Measurements from ENCODE around the gene SBK1. TPM values are rescaled to one million over a fixed set of nuclear protein-coding genes. Genes with fewer than 3 reads are reported as not detected.
"Not testable (repeated sequence)": the region's sequence is repeated elsewhere in the genome, so short reads cannot be mapped to it uniquely, and the experiment has no call there.

The SBK1 gene
- total RNA-seq, 1 donor from 2014 or later, result 0.80 TPM

GRCh38 chr16:28317040-28317880, 24.9 kb downstream of the SBK1 start:
- H3K4me3 Mint-ChIP-seq, result no peak overlapping the region
- H3K36me3 Mint-ChIP-seq (ENCODE audit: low read depth), result no peaks in the 10 kb centered on the region
- peaks cover 6% of the 10 kb centered on the region for H3K4me1 Mint-ChIP-seq (ENCODE audit: low read depth)
- peak overlapping the region; percentile 18 for H3K27ac Mint-ChIP-seq
- DNase-seq (ENCODE audit: low spot score), result peak; percentile 50
- no peaks in the 10 kb centered on the region for H3K27me3 Mint-ChIP-seq (ENCODE audit: insufficient read depth)
- H3K9me3 Mint-ChIP-seq, result no peaks in the 10 kb centered on the region
- intact Hi-C loops (cut with micrococcal nuclease), result loop anchor here (1.0 kb wide), 2 partner anchors 40 to 181 kb away; no protein-coding TSS in a partner anchor

DNA sequence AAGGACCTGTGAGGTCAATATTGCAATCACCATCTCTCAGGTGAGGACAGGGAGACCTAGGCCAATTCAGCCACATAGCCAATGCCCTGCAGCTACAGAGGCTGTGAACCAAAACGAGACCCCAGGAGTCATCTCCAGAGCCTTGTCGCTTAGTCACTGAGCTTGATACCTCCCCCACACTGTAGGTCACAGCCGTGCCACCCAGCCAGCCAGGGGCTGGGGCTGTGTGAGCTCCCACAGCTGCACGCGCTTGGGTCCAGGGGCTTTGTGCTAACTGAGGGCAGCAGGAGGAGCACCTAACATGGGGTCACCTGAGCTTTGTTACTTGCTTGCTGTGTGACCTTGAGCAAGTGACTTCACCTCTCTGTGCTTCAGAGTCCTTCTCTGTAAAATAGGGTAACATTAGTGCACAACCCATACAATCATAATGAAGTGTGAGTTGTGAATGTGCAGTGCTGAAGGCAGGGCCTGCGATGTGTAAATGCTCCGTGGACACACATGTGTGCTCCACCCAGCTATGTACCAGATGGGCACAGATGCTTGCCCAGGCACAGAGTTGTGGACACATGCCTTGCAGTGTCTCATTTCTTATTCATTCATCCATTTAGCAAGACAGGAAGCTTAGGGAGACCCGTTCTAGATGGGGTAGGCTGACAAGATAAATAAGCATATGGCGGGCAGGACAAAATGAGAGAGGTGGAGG, 25.9 kb downstream of the SBK1 start:
- Mint-ChIP-seq H3K4me3 (no peak overlapping the region), H3K36me3 (ENCODE audit: low read depth) (no peaks in the 10 kb centered on the region), H3K4me1 (ENCODE audit: low read depth) (peaks cover 6% of the 10 kb centered on the region), H3K27ac (no peak overlapping the region), H3K27me3 (ENCODE audit: insufficient read depth) (no peaks in the 10 kb centered on the region), H3K9me3 (no peaks in the 10 kb centered on the region)
- intact Hi-C loops (cut with micrococcal nuclease), result no loop called here
- no peak for DNase-seq (ENCODE audit: low spot score)

GRCh38 chr16:28319476-28320022, 27.2 kb downstream of the SBK1 start:
- no peak overlapping the region for H3K4me3 Mint-ChIP-seq
- DNase-seq (ENCODE audit: low spot score), result no peak
- no peaks in the 10 kb centered on the region for H3K36me3 Mint-ChIP-seq (ENCODE audit: low read depth)
- H3K4me1 Mint-ChIP-seq (ENCODE audit: low read depth), result peaks cover 6% of the 10 kb centered on the region
- intact Hi-C loops (cut with micrococcal nuclease), result no loop called here
- H3K27ac Mint-ChIP-seq, result no peak overlapping the region
- H3K9me3 Mint-ChIP-seq, result no peaks in the 10 kb centered on the region
- no peaks in the 10 kb centered on the region for H3K27me3 Mint-ChIP-seq (ENCODE audit: insufficient read depth)

GRCh38 chr16:28320023-28320561, 27.8 kb downstream of the SBK1 start:
- intact Hi-C loops (cut with micrococcal nuclease), result no loop called here
- no peak overlapping the region for H3K4me3 Mint-ChIP-seq
- H3K9me3 Mint-ChIP-seq, result no peaks in the 10 kb centered on the region
- H3K27me3 Mint-ChIP-seq (ENCODE audit: insufficient read depth), result no peaks in the 10 kb centered on the region
- no peaks in the 10 kb centered on the region for H3K36me3 Mint-ChIP-seq (ENCODE audit: low read depth)
- no peak overlapping the region for H3K27ac Mint-ChIP-seq
- H3K4me1 Mint-ChIP-seq (ENCODE audit: low read depth), result peaks cover 6% of the 10 kb centered on the region
- DNase-seq (ENCODE audit: low spot score), result no peak

DNA sequence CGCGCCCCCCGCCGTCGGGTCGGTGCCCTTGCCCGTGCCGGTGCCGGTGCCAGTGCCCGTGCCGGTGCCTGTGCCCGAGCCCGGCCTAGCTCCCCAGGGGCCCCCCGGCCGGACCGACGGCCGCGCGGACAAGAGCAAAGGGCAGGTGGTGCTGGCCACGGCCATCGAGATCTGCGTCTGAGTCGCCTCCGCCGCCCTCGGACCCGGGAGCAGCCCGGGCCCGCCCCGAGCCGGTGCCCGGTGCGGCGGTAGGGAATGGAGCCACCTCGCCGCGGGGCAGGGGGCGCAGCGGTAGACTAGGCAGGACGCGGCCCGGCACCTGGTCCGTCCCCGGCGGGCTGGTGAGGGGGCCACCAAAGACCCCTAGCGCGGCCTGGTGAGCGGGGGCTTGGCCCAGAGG, 28.4 kb downstream of the SBK1 start:
- intact Hi-C loops (cut with micrococcal nuclease), result no loop called here
- H3K4me3 Mint-ChIP-seq, result no peak overlapping the region
- no peaks in the 10 kb centered on the region for H3K9me3 Mint-ChIP-seq
- peaks cover 6% of the 10 kb centered on the region for H3K4me1 Mint-ChIP-seq (ENCODE audit: low read depth)
- H3K27me3 Mint-ChIP-seq (ENCODE audit: insufficient read depth), result no peaks in the 10 kb centered on the region
- no peak overlapping the region for H3K27ac Mint-ChIP-seq
- DNase-seq (ENCODE audit: low spot score), result no peak
- H3K36me3 Mint-ChIP-seq (ENCODE audit: low read depth), result no peaks in the 10 kb centered on the region

GRCh38 chr16:28321700-28322411, 29.5 kb downstream of the SBK1 start:
- peak; percentile 25 for DNase-seq (ENCODE audit: low spot score)
- Mint-ChIP-seq H3K27me3 (ENCODE audit: insufficient read depth) (no peaks in the 10 kb centered on the region), H3K9me3 (no peaks in the 10 kb centered on the region), H3K4me1 (ENCODE audit: low read depth) (peaks cover 6% of the 10 kb centered on the region), H3K4me3 (no peak overlapping the region), H3K36me3 (ENCODE audit: low read depth) (no peaks in the 10 kb centered on the region), H3K27ac (no peak overlapping the region)
- intact Hi-C loops (cut with micrococcal nuclease), result no loop called here

GRCh38 chr16:28324235-28324886, 32.0 kb downstream of the SBK1 start:
- intact Hi-C loops (cut with micrococcal nuclease), result no loop called here
- H3K27ac Mint-ChIP-seq, result no peak overlapping the region
- H3K27me3 Mint-ChIP-seq (ENCODE audit: insufficient read depth), result no peaks in the 10 kb centered on the region
- H3K9me3 Mint-ChIP-seq, result no peaks in the 10 kb centered on the region
- no peak for DNase-seq (ENCODE audit: low spot score)
- peaks cover 7% of the 10 kb centered on the region for H3K4me1 Mint-ChIP-seq (ENCODE audit: low read depth)
- H3K4me3 Mint-ChIP-seq, result no peak overlapping the region
- H3K36me3 Mint-ChIP-seq (ENCODE audit: low read depth), result no peaks in the 10 kb centered on the region

DNA sequence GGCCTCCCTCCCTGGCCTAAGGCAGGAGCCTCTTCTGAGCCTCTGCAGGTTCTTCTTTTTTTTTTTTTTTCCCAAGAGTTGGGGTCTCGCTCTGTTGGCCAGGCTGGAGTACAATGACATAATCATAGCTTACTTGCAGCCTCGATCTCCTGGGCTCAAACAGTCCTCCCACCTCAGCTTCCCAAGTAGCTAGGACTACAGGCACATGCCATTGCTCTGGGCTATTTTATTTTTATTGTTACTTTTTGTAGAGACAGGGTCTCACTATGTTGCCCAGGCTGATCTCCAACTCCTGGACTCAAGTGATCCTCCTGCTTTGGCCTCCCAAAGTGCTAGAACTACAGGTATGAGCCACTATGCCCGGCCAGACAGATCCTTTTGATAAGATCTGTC, 32.6 kb downstream of the SBK1 start:
- intact Hi-C loops (cut with micrococcal nuclease), result no loop called here
- Mint-ChIP-seq H3K36me3 (ENCODE audit: low read depth) (no peaks in the 10 kb centered on the region), H3K27me3 (ENCODE audit: insufficient read depth) (no peaks in the 10 kb centered on the region), H3K9me3 (no peaks in the 10 kb centered on the region), H3K27ac (no peak overlapping the region), H3K4me1 (ENCODE audit: low read depth) (peaks cover 7% of the 10 kb centered on the region), H3K4me3 (no peak overlapping the region)
- no peak for DNase-seq (ENCODE audit: low spot score)

- H3K9me3 Mint-ChIP-seq, result no peaks in the 10 kb centered on the region
- H3K4me3 Mint-ChIP-seq, result no peak overlapping the region
- no peaks in the 10 kb centered on the region for H3K36me3 Mint-ChIP-seq (ENCODE audit: low read depth)
- no peak overlapping the region for H3K27ac Mint-ChIP-seq
- peaks cover 7% of the 10 kb centered on the region for H3K4me1 Mint-ChIP-seq (ENCODE audit: low read depth)
- peak; percentile 52 for DNase-seq (ENCODE audit: low spot score)
- intact Hi-C loops (cut with micrococcal nuclease), result no loop called here
- no peaks in the 10 kb centered on the region for H3K27me3 Mint-ChIP-seq (ENCODE audit: insufficient read depth)
Measured at GRCh38 chr16:28326881-28327610, 34.7 kb downstream of the SBK1 start.

- H3K27ac Mint-ChIP-seq; H3K36me3 Mint-ChIP-seq (ENCODE audit: low read depth); H3K9me3 Mint-ChIP-seq; H3K4me3 Mint-ChIP-seq; H3K4me1 Mint-ChIP-seq (ENCODE audit: low read depth); DNase-seq (ENCODE audit: low spot score); H3K27me3 Mint-ChIP-seq (ENCODE audit: insufficient read depth); intact Hi-C loops (cut with micrococcal nuclease): not testable (repeated sequence)
Measured at GRCh38 chr16:28330232-28330631, 37.9 kb downstream of the SBK1 start.

GRCh38 chr16:28330981-28331380, 38.7 kb downstream of the SBK1 start:
- H3K27ac Mint-ChIP-seq; H3K4me1 Mint-ChIP-seq (ENCODE audit: low read depth); H3K4me3 Mint-ChIP-seq; H3K36me3 Mint-ChIP-seq (ENCODE audit: low read depth); H3K9me3 Mint-ChIP-seq; H3K27me3 Mint-ChIP-seq (ENCODE audit: insufficient read depth); intact Hi-C loops (cut with micrococcal nuclease); DNase-seq (ENCODE audit: low spot score): not testable (repeated sequence)

- H3K36me3 Mint-ChIP-seq (ENCODE audit: low read depth); H3K27me3 Mint-ChIP-seq (ENCODE audit: insufficient read depth); H3K9me3 Mint-ChIP-seq; H3K4me3 Mint-ChIP-seq; H3K27ac Mint-ChIP-seq; DNase-seq (ENCODE audit: low spot score); H3K4me1 Mint-ChIP-seq (ENCODE audit: low read depth); intact Hi-C loops (cut with micrococcal nuclease): not testable (repeated sequence)
Measured at GRCh38 chr16:28332632-28333031, 40.3 kb downstream of the SBK1 start.

Data from activated T-helper 1 cell treated with anti-CD3 and anti-CD28 coated beads, Interleukin-12 subunit alpha, Interleukin-12 subunit beta, Interleukin-2, Interleukin-4 antibody, amounts not matched to agents 30 ng/mL and 10 ng/mL and 1 ng/mL, durations not matched to agents 14 hours and 24 hours and 36 hours (primary cell).